Lung (tissue), 12 donors: ENCODE data around the gene JUP. TPM values are rescaled to one million over a fixed set of nuclear protein-coding genes. Genes with fewer than 3 reads are reported as not detected.

Experiments
- ATAC-seq: fragments of 200-7000 bp; cut with Tn5 transposase; one replicate; pipeline ENCODE4 v1.9.1; 2020; ENCODE audit warnings: moderate number of reproducible peaks; ENCODE audit not compliant: insufficient read depth, low FRiP score
- DNase-seq, 3 donors: peaks; one replicate each; pipeline ENCODE4 v3.0.0-alpha.2; 2013 to 2017
- H3K27ac ChIP-seq, 2 donors: one replicate each; pipeline ENCODE4 v1.5.1; 2013; ENCODE audit warnings: mild to moderate bottlenecking in 2 of 2, moderate library complexity in 2 of 2, control low read depth in 1 of 2, inconsistent platforms in 1 of 2, low read depth in 1 of 2, low read length in 1 of 2
- H3K27me3 ChIP-seq, 3 donors: one replicate each; pipeline ENCODE4 v1.5.1; 2013; ENCODE audit warnings: low read length in 2 of 3; ENCODE audit not compliant: control insufficient read depth in 3 of 3, insufficient read depth in 3 of 3
- H3K36me3 ChIP-seq, 4 donors: one replicate each; pipeline ENCODE4 v1.5.1; 2013; ENCODE audit warnings: low read length in 4 of 4, mild to moderate bottlenecking in 1 of 4, moderate library complexity in 1 of 4; ENCODE audit not compliant: control insufficient read depth in 4 of 4, insufficient read depth in 4 of 4
- H3K4me1 ChIP-seq, 5 donors: one replicate each; pipeline ENCODE4 v1.5.1; 2013; ENCODE audit warnings: low read length in 5 of 5, mild to moderate bottlenecking in 2 of 5, moderate library complexity in 1 of 5; ENCODE audit not compliant: control insufficient read depth in 5 of 5, insufficient read depth in 5 of 5
- H3K4me3 ChIP-seq: one replicate; pipeline ENCODE4 v1.5.1; 2013; ENCODE audit warnings: mild to moderate bottlenecking, control low read depth, moderate library complexity
- H3K9ac ChIP-seq, 2 donors: one replicate each; pipeline ENCODE4 v1.5.1; 2013; ENCODE audit warnings: low read length in 2 of 2, control low read depth in 1 of 2; ENCODE audit not compliant: insufficient read depth in 1 of 2
- H3K9me3 ChIP-seq, 4 donors: one replicate each; pipeline ENCODE4 v1.5.1; 2013; ENCODE audit warnings: low read length in 3 of 4, mild to moderate bottlenecking in 1 of 4, moderate library complexity in 1 of 4; ENCODE audit not compliant: control insufficient read depth in 4 of 4, insufficient read depth in 3 of 4
- CTCF ChIP-seq: IDR thresholded peaks from 2 replicates; pipeline ENCODE4 v1.5.1; 2012; ENCODE audit warnings: mild to moderate bottlenecking; ENCODE audit errors: control extremely low read depth, extremely low read depth
- WGBS, 2 donors: extraction: QIAGEN DNeasy Blood & Tissue Kit; methylation state at CpG; one replicate each; pipeline ENCODE4 v1.1.7; 2013; 5-methylcytosine and 5-hydroxymethylcytosine counted together
- polyA plus RNA-seq, 2 donors: library from polyadenylated mRNA; stranded (reverse); fragments of 200-250 nt; gene quantifications; one replicate each; pipeline ENCODE4 v1.2.1, GENCODE V29; 2013
- total RNA-seq, 2 donors: library from RNA; depleted of rRNA in 1 of 2; stranded (reverse); fragments of >200 nt in 1 of 2; gene quantifications; one replicate each; pipeline ENCODE4 v1.2.1, GENCODE V29; 2014 to 2021
- donor health status: control.
- donor health status: control.
- donor health status: Bipolar disorder and iron deficiency.
- donor health status: healthy.
- donor health status: DM: yes; HTN: yes; CAD: no.

JUP gene
- total and polyA plus RNA-seq, 4 donors: 60.9 to 150 (median 101) TPM

GRCh38 chr17:41717408-41718286, 68.9 kb downstream of the JUP start:
- H3K27me3 ChIP-seq: peaks cover 0 to 2% (median 0%) of the 10 kb centered on the region in 3 donors
- H3K9me3 ChIP-seq: no peaks in the 10 kb centered on the region
- DNase-seq: peak in 1 of 3 donors; percentile 7
- H3K27ac ChIP-seq: no peak overlapping the region
- no peak overlapping the region for H3K4me3 ChIP-seq
- WGBS, 2 donors: 58% methylated on average over 15 of the region's 15 CpGs
- H3K4me1 ChIP-seq: no peaks in the 10 kb centered on the region
- H3K36me3 ChIP-seq: no peaks in the 10 kb centered on the region
- no peak overlapping the region for H3K9ac ChIP-seq
- TF ChIP-seq CTCF: no peak
- ATAC-seq: no peak

GRCh38 chr17:41711669-41712400, 74.7 kb downstream of the JUP start, which contains the start of gene GAST:
TSS of gene GAST (plus strand) at chr17:41712331. CDS start at chr17:41715437, 3,106 bp downstream.
- Histone ChIP-seq H3K36me3 (no peaks in the 10 kb centered on the region), H3K27ac (no peak within 1 kb of the TSS), H3K27me3 (peaks cover 0 to 6% (median 0%) of the 10 kb centered on the region in 3 donors), H3K4me1 (no peaks in the 10 kb centered on the region), H3K9ac (no peak within 1 kb of the TSS), H3K4me3 (no peak within 1 kb of the TSS), H3K9me3 (no peaks in the 10 kb centered on the region)
- 87 to 91% methylated on average over 12 of the region's 12 CpGs for WGBS, 2 donors
- ATAC-seq (no peak), DNase-seq (no peak)
- no peak for TF ChIP-seq CTCF

- Histone ChIP-seq H3K27me3 (peaks cover 0 to 5% (median 0%) of the 10 kb centered on the region in 3 donors), H3K9ac (no peak overlapping the region), H3K36me3 (no peaks in the 10 kb centered on the region), H3K9me3 (no peaks in the 10 kb centered on the region), H3K27ac (no peak overlapping the region), H3K4me1 (no peaks in the 10 kb centered on the region), H3K4me3 (no peak overlapping the region)
- 40 to 54% methylated on average over 8 of the region's 8 CpGs for WGBS, 2 donors
- DNase-seq: no peak
- ATAC-seq: no peak
- no peak for TF ChIP-seq CTCF
These were observed 75.9 kb downstream of the JUP start for GRCh38 chr17:41710472-41711090.
